Measurements from ENCODE around the gene FBXO31. TPM values are rescaled to one million over a fixed set of nuclear protein-coding genes. Genes with fewer than 3 reads are reported as not detected.

FBXO31 gene
- total RNA-seq, 1 experiment from 2014 or later: 11.5 TPM

DNA sequence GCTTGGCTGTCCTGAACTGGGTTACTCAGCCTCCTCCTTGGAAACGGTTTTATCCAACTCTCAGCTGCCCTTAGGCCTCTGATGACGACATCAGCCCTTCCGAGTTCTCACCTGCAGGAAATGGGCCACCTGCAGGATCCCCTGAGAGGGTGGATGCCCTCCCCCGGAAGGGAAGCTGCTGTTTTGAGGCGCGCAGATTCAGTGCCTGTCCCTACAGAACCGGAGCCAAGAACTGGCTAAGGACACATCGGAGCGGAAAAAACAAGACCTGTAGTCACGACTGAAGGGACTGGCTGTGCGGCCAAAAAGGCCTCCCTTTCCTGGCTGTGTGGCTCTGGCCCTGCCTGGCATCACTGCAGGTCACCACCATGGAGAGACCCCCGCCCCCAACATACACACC lies 54.7 kb downstream of the FBXO31 start:
- no peak for DNase-seq (ENCODE audit: low read depth)

DNA sequence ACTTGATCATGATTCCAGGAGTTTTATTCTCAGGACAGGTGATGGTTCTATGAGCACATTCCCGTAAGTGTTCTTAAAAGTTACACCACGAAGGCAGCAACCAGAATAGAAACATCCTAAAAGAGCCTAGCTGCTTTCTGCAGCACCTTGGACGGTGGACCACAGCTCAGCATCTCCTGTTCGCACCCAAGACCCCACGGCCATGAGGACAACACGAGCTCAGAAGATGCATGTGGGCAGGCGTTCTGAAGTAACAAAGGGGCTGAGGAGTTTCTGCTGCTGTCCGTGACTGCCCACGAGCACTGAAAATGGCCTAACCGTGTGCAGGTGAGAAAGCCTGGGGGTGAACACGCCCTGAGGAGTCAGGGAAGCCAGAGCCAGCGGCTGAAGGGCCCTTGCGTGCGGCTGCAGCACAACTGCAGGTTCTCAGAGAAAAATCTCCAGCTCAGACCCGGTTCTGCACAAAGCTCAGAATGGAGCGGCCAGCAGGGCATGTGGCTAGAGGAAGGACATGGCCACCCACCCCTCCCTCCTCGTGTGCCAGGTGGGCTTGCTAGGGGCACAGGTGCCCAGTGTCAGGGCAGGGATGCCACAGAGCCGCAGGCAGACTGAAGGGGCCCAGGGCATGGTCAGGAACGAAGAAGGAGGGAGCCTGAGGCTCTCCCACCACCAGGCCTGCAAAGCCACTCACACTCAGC lies 55.6 kb downstream of the FBXO31 start:
- no peak for DNase-seq (ENCODE audit: low read depth)

DNA sequence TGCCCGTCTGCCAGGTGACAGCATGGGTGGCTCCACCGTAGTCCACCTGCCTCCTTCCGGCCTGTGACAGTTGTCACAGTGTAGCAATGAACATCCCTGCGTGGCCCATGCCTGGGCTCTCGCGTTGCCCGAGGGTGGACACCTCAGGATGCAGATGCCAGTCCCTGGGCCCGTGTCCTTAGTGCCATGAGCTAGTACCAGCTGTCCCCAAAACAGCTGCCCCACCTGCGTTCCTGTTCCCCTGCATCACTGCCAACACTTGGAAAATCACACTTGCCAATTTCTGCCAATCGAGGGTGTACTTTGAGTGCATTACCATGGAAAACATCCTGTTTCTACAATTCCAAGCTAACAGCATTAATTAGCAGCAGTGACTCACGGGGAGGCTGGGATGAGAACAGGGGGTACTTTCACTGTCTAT lies 57.4 kb downstream of the FBXO31 start:
- no peak for DNase-seq (ENCODE audit: low read depth)

DNA sequence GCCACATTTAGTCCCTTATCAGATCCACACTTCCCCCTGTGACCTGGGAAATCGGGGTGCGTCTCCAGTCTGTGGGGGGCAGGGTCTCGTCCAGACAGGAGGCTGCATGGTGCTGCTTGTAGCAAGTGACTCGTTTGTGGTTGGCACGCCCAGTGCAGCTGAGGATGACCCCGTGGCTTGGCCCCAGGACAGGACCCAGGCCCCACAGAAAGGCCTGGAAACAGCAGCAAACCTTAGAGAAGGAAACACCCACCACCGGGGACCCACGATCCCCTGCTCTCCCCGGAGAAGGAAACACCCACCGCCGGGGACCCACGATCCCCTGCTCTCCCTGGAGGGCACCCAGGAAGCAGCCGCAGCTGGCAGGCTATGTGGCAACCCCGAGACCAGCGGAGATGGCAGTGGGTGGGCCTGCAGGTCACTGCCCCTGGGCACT lies 58.1 kb downstream of the FBXO31 start:
- DNase-seq (ENCODE audit: low read depth): no peak

DNA sequence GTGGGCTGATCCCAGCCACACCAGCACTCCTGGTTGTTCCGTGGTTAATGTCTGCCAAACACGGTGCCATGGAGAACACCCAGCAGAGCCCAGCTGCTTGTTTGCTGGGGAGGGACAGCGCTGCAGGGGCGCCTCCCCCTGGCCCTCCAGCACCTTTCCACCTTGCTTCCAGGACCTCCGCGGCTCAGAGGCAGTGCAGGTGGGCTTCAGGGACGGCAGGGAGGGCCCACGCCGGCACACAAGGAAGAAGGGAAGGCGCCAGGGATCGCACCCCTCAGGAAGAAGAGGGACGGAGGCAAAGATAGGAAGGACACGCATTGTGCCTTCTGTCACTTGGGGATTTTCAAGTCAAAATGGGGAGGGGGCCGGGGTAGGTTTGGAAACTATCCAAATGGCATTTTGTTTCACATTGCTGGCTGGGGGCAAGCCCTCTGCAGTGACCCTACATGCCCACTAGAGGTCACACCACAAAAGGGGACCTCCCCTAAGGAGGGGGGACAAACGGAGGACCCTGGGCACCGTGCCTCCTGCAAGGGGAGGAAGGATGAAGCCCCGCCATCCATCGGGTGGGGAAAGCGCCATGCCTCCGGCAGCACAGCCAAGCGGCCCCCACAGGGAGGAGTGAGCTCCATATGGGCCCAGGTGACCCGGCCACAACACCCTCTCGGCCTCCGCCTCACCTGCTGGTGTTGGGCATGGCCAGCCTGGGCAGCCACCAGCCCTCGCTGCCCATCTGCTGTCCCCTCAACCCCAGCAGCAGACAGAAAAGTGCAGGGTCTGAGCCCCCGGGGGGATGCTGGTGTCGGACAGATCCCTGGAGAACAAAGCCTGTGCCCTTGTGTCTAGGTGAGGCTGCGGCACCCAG lies 58.9 kb downstream of the FBXO31 start:
- peak; percentile 22 for DNase-seq (ENCODE audit: low read depth)

DNA sequence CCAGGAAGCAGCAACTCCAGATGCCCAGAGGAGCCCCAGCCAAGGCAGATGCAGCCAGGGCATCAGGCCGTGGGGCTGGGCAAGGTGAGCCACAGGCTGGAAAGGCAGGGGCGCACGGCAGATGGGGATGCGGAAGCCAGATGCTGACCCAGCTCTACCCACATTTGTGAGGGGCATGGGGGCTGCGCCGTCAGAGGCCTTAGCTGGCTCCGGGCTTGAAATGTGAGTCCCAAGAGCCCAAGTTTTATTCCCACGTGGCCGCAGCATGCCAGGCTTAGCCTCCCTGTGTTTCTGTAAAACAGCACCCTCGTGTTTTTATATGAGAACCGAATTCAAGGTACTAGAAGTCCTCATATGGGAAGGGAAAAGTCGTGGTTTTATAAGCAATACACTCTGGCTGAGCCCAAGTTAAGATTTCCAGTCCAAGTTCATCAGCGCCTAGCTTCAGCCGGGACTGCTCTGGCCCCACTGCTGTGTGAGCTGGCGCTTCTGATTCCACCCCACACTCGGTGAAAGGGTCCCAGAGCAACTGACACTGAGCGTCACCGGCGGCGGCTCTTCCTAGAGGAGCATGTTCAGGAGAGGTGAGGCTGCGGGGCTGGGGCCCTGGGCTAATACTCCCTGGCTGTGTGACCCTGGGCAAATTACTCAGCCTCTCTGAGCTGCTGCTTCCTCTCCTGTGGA lies 59.7 kb downstream of the FBXO31 start:
- no peak for DNase-seq (ENCODE audit: low read depth)

DNA sequence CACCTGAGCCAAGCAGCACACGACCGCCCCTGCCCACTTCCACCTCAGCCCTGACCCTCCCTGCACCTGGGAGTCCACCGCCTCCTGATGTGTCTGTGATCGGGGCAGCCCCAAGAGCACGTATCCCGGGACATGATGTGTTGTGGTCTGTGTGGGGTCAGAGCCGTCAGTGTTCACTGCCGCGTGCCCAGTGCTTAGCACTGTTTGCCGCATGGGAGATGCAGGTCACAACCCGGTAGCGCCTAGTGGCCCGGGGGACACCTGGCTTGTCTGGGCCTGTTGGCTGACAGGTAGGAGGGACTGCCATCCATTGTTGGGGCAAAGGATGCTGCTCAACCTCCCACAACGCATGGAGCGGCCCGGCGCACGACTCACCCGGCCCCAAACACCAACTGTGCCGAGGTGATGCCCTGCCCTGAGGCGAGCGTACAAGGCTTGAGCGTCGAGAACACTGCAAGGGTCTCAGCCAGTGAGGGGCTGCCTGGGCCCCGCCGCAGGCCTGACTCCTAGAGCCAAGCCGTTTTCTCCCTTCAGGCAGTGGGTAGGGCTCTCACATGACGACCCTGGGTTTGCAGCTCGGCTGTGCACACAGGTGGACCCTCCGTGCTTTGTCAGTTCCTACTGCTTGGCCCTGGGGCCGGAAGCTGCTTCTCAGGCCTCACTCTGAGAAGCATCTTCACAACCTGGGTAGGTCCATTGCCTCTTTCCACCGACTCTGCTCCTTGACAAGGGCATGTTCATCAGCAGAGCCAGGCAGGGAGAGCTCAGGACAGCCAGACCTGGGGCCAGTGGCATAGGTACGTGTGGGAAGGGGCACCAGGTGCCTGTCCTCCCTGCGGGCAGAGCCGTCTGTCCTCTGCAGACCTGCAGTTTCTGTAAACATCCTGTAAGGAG lies 60.5 kb downstream of the FBXO31 start:
- DNase-seq (ENCODE audit: low read depth): no peak

DNA sequence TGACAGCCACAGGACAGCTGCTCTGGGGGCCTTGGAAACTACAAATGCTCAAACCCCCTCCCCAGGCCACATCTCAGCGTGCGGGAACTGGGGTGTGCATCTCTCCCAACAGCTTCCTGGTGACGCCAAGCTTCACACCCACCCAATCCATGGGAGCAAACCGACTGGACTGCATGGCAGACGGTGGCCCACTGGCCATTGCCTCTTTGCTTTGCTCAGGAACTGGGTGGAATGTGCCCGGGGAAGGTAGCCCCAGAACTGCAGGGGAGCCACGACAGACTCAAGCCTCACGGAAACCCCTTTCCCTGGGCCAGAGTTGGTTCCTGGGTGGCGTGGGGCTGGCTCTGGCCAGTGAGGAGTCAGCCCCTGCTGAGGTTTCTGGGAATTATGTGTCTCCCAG lies 61.2 kb downstream of the FBXO31 start:
- no peak for DNase-seq (ENCODE audit: low read depth)

DNA sequence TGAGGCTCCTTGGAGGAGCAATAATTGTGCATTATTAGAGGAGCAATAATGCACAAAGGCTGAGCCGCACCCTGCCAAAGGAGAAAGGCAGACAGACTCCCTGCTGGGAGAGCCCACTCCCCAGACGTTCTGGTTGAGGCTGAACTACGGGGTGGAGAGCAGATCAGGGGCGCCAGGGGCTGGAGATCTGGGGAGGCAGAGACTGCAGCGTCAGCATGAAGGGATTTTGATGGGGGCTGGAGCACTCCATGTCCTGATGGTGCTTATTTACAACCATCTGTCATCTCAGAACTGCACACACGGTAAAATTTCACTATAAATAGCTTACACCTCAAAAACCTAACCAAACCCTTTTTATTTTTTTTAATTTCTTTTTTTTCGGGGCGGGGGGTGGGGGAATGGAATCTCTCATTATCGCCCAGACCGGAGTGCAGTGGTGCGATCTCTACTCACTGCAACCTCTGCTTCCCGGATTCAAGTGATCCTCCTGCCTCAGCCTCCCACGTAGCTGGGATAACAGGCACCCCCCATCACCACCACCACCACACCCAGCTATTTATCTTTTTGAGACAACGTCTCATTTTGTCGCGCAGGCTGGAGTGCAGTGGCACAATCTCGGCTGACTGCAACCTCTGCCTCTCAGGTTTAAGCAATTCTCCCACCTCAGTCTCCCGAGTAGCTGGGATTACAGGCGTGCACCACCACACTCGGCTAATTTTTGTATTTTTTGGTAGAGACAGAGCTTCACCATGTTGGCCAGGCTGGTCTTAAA lies 62.1 kb downstream of the FBXO31 start:
- DNase-seq (ENCODE audit: low read depth): no peak

DNA sequence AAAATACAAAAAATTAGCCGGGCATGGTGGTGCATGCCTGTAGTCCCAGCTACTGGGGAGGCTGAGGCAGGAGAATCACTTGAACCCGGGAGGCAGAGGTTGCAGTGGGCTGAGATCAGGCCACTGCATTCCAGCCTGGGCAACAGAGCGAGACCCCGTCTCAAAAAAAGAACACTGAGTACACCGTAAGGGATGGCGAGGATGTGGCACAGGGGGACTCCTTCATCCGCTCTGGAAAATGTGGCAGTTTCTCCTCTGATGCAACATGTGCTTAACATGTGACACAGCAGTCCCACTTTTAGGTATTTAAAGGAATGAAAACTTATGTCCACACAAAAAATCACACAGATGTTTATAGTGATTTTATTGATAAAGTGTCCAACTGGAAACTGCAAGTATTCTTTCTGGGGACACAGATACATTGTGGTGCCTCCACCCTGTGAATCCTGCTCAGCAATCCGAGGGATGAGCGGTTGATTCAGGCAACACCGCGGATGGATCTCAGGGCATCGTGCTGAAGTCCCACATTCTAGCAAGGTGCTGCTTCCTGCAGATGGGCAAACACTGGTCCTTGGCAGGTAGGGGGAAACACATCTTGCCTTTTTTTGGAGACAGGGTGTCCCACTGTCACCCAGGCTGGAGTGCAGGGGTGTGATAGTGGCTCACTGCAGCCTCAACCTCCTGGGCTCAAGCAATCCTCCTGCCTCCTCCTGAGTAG lies 62.9 kb downstream of the FBXO31 start:
- DNase-seq (ENCODE audit: low read depth): no peak

DNA sequence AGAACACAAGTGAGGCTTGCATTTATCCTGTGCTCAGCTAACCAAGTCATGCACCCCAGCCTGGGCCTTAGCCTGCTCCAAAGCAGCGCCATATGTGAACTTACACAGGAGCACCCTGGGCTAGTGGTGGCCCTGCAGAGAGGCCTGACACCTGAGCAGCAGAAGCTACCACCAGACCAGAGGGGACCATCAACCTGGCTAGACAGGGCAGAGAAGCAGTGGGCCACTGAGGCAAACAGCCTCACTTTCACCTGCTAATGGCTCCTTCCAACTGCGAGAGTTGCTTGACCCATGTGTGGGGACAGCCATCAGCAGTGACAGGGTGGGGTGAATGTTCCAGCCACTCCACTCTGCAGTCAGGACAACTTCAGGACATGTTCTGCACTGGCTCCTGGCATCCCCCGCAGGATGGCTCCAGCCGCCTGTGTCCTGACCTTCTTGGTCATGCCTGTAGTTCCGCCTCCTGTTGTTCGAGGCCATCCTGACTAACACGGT lies 63.5 kb downstream of the FBXO31 start:
- no peak for DNase-seq (ENCODE audit: low read depth)

DNA sequence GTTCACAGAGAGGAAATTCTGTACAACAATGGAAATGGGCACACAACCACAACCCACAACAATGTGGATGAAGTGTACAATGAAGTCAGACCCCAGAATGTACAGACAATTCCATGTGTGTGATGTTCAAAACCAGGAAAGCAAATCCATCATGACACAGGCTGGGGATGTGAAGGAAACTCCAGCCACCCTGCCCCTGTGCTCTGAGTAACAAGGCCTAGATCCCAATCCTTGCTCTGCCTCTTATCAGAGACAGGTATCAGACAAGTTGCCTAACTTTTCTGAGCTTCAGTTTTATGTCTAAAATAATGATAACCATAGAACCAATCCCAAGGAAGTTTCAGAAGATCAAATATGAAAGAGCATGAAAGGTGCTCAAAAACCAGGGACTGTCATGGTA lies 64.6 kb downstream of the FBXO31 start:
- DNase-seq (ENCODE audit: low read depth): no peak

DNA sequence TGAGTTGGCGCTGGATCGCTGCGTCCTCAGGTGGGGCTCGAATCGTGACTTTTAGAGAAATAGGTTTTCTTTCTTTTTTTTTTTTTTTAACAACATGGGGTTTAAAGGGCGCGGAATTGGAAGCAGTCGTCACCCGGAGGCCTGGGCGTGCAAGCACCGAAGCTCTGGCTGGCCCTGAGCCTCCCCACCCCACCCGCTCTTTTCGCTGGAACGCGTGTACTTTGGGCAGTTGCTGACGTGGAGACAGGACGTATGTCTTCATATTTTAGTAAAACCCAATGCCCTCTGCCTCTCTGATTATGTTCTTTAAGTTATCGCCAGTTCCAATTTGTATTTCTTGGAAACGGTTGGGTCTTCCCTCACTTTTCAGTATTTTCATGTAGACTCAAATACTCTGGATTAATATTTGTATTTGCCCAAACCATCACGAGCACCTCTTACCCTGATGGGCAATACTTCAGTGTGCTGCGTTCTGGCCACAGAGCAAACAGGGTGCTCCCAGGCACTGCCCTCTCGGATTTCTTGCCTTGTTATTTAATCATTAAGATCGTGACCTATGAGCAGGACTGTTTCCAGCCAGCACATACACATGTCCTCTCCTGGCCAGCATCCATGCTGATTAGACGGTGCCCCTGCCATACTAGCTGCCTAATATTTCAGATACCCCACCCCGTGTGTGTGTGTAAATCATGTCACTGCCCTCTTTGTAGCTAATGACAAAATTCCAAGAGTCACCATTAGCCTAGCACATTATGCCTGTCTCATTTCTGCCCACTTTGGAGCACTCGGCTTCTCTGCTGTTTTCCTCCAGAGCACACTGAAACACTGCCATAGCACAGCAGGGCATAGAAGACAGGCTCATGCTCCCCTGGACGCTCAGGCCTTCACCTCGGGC lies 65.6 kb downstream of the FBXO31 start:
- DNase-seq (ENCODE audit: low read depth): peak; percentile 58

DNA sequence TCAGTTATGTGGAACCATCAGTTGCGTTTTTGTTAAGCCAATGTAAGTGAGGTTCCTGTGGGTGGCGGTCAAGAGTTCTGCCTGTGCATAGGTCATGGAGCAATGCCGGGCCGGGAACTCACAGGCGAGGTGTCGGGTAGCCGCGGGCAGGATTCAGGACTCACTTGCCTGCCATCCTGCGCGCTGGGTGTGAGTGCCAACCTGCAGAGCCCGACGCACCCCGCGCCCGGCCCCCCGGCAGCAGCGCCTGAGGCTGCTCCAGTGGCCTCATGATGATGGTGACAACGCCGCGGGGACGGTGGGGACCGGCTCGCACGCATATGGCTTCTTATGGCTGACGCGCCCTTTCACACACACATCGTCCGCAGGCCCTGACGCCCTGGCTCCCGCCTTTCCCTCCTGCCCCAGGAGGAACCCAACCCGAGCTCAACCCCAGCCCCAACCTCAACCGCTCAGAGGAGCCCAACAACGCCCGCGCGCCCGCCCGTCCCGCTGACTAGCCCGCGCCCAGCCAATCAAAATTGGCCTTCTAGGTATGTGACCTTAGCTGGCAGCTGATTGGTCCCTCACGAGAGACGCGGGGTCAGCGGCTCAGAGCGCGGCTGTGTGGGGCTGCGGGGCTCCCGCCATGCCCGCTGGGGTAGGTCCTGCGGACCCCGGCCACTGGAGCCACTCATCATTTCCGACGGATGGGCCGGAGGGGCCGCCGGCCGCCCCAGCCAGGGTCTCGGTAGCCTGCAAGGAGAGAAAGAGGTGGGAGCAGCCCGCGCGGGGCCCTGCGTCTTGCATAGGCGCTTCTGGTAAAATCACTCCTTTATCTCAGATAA lies 66.4 kb downstream of the FBXO31 start, which contains the start of gene C16orf95:
C16orf95 (minus strand) TSS at position 470 of the 827 bp plus-strand sequence; CDS start at position 320, 150 bp downstream.
- peak; percentile 93 for DNase-seq (ENCODE audit: low read depth)

DNA sequence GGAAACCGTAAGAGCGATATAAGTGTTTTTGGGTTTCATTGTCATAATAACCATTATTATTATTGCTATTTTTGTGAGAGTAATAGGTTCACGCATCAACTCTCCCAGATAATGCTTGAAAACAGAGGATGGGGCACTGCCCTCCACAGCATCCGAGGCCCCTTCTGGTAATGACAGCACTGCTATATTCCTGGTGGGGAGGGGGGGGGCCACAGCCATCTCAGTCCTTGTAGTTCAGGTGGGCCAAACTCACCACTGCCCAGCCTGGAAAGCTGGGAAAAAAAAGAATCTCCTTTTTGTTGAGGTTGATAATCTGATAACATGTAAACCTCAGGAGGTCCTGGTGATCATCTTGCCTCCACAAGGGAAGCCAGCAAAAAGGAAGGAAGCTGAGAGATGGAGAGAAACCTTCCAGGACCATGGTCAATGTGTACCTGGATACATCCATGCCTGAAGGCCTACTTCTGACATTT lies 67.1 kb downstream of the FBXO31 start:
- DNase-seq (ENCODE audit: low read depth): no peak

DNA sequence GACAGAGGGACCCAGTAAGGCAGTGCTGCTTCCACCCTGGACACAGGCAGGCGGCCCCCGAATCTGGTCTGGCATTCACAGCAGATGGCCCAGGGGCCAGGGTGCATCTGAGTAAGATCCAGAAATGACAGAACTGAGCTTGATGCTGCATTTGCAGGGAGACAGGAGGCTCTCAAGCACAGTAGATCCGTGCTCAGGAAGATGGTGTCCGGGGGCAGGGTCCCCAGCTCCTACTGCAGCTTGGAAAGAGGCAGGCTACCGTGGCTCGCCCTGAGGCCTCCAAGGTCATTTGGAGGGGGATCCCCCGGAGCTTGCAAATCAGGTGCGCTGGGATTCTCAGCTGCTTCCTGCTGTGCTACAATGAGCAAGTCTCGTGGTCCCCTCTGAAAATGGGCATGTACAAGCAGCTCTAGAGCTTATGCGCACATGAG lies 68.6 kb downstream of the FBXO31 start:
- no peak for DNase-seq (ENCODE audit: low read depth)

DNA sequence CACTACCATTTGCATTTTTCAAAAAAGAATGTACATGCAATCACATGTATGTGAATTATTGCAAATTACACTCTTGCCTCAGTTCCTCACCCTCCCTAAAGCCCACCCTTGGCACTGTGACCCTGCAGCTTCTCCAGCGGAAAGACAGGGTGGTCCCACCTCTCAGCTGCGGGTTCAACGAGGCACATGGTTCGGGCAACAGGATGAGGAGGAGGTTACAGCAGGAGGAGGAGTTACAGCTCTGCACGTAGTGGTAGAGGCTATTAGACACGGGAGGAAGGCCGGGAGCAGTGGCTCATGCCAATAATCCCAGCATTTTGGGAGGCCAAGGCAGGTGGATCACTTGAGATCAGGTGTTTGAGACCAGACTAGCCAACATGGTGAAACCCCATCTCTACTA lies 71.6 kb downstream of the FBXO31 start:
- no peak for DNase-seq (ENCODE audit: low read depth)

DNA sequence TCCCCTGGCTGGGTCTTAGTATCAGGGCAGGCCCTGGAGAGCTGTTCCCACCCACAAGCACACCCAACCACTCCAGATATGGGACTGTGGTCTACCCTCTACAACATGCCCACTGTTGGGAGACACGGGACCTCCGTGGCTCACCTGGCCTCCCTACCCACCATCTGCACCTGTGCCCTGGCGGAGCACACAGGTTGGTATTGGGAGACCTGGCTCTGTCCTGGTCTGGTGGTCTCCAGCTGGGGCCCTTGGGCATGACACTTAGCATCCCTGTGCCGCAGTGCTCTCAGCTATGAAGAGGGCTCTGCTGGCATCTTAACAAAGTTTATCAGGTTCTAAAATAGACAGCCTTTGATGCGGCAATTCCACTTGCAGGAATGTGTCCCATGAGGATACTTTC lies 72.2 kb downstream of the FBXO31 start:
- no peak for DNase-seq (ENCODE audit: low read depth)
